Nucleus accumbens (tissue), 56 donors: ENCODE data around the gene WSB2.
"Not testable (repeated sequence)": the region's sequence is repeated elsewhere in the genome, so short reads cannot be mapped to it uniquely, and the experiment has no call there.

Experiments used
- DNase-seq, 56 donors: peaks; one replicate each; lab custom pipeline; 2025; lab: John Stamatoyannopoulos, UW

WSB2 gene

DNA sequence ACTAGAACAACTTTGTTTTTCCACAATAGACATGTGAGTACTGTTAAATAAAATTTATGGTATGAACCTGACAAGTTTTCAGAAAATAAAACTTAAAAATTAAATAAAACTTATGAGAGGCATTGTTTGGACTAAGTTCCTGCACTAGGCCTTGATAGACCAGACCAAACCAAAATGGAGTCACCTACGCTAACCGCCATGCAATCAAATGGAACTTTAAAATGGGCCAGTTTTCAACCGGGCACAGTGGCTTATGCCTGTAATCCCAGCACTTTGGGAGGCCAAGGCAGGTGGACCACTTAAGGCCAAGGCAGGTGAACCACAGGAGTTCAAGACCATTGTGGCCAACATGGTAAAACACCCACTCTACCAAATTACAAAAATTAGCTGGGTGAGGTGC, 49.6 kb downstream of the WSB2 start:
- DNase-seq = no peak

DNA sequence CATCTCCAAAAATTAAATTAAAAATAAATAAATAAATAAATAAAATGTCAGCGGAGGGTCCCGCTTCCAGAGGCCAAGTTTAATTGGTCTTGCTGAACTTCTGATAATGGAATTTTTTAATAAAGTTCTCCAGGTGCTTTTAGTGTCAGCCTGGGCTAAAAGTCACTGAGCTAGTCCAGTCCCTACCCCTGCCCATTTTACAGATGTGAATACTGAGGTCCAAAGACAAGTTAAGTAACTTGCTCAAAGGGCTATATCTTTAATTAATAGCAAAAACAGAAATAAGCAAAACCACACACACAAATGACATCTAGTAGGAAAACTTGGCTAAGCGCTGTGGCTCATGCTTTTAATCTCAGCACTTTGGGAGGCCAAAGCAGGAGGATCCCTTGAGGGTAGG, 50.1 kb downstream of the WSB2 start:
- no peak for DNase-seq

DNA sequence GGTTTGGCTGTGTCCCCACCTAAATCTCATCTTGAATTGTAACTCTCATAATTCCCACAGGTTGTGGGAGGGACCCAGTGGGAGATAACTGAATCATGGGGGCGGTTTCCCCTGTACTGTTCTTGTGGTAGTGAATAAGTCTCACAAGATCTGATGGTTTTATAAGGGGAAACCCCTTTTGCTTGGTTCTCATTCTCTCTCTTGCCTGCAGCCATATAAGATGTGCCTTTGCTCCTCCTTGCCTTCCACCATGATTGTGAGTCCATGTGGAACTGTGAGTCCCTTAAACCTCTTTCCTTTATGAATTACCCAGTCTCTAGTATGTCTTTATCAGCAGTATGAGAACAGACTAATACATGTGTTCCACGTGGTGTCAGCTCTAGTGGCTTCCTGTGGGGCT, 61.2 kb downstream of the WSB2 start:
- DNase-seq = not testable (repeated sequence)

DNA sequence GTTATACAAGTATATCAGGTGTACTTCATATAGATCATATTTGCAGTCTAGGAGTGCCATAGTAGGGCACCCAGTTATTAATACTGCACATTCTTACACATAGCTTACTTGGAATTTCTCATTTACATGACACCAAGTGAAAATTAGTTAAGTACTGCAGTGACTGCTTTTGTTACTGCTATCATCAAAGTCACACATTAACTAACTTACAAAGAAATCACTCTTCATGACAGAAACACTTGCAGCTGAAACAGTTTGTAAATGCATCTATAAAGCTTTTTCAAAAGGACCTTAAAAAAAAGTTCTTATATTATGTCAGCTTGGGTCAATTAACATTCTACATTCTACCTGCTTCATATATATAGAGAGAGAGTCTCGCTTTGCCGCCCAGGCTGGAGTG, 62.3 kb downstream of the WSB2 start:
- DNase-seq = no peak

DNA sequence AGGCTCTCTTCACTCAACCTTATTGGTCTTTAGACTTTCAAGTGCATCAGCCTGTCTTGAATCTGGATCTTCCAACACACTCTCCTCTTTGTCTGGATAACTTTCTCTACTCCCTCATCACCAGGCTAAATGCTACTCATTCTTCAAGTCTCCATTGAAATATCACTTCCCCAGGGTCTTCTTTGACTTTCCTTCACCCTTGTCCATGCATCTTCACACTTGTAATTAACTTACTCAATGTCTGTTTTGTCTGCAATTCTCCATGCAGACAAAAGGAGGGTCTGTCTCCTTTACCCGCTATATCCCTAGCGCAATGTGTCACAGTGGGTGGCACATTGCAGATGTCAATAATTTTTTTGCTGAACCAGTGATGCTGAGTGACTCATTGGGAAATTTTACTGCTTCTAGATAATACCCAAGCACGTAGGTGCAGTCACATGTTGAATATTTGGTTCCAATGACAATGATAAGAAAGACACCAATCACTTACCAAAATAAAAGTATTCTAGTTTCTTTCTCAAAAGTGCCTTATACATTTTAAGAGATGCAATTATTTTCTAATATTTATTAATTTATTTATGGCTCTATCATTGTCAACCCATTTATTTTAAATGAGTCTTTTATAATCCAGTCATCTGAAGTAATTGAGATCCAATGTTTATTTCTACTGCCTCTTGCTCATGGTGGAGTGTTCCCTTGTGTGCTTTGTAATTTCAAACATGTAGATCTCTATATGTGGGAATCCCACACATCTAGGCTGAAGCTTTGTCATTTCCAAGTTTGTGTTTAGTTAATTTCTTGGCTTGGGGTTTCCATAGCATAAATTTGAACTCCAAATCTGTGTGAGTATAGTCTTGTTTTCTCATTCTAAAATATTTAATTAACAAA, 66.2 kb downstream of the WSB2 start:
- no peak for DNase-seq

DNA sequence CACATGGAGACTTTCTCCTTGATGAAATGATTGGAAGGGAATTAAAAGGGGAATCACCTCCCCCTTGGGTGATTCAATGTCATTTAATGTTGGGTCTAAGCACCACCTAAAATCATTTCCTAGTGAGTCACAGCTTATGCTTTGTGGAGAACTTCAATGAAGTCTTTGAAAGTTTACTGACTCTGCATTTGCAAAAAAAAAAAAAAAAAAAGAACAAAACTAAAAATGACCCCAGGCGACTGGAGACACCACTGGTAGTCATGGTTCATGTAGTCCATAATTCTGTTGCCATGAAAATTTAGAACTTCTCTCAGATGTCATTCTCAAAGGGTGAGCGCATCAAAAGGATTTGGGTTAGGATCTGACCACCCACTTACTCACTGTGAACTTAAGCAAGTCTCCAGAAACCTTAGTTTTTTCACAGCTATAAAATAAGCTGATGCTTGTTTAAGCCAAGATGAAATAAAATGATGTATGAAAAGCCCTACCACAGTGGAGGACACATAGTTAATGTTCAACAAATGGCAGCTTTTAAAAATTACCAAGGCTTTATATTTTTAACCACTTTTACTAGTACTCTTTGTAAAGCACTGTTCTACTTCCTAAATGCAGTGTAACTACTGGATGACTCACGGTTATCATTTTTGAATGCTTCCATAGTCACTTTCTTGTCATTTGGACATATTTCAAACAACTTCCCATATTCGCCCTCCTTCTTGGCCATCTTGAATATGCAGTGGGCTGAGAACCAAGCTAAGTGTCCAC, 74.1 kb downstream of the WSB2 start:
- no peak for DNase-seq

DNA sequence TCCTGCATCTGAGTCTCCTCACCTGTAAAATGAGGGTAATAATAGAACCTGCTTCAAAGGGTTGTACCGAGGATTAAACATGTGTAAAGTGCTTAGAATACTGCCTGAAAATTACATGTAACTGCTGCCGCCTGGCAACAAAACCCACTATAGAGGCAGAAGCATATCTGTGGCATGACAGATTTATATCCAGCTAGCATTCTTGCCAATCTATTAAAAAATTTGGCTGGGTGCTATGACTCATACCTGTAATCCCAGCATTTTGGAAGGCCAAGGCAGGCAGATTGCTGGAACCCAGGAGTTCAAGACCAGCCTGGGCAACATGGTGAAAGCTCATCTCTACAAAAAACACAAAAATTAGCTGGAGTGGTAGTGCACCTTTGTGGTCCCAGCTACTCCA, 75.8 kb downstream of the WSB2 start:
- no peak for DNase-seq
